Measurements from ENCODE around the gene MYBPC2.

DNA sequence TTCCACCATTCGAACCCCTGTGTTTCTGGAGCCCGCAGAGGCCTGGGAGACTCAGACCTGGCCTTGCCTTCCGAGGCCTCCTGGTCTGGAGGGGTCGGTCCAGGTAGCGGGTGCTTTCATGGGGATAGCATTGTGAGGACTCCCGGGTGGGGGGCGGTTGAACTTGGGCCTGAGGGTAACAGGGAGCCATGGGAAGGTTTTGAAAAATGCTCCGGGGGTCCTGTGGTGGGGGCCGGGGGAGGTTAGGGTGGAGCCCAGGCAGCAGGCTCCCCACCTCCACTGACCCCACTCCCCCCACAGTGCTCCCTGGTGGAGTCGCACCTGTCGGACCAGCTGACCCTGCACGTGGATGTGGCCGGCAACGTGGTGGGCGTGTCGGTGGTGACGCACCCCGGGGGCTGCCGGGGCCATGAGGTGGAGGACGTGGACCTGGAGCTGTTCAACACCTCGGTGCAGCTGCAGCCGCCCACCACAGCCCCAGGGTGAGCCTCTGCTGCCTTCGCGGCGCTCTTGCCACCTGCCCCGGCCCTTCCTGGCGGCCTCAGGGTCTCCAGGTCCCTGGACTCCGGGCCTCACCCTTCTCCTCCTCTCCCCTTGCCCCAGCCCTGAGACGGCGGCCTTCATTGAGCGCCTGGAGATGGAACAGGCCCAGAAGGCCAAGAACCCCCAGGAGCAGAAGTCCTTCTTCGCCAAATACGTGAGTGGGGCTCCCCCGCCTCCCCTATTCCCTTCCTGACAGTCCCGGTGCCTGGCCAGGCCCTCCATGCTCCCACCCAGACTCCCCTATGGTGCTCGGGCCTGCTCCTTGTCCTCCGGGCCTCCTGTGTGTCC is 47.8 kb downstream of the MYBPC2 start:
- no peak for TF ChIP-seq CTCF (IDR thresholded peaks at IDR 0.05)
- TF ChIP-seq EP300 (IDR thresholded peaks at IDR 0.05), result no peak
- TF ChIP-seq POLR2A (IDR thresholded peaks at IDR 0.05), result no peak

Measured in upper lobe of left lung (tissue), 4 donors.